Measurements from ENCODE around the gene EDIL3.
"Not testable (repeated sequence)": the region's sequence is repeated elsewhere in the genome, so short reads cannot be mapped to it uniquely, and the experiment has no call there.

EDIL3 gene

GRCh38 chr5:84057211-84057610 lies 327.5 kb downstream of the EDIL3 start:
- H3K4me1 ChIP-seq, result no peaks in the 10 kb centered on the region
- in situ Hi-C loops (cut with MboI; ENCODE audit: low sequenced_read_pairs), result no loop called here

GRCh38 chr5:84045964-84046363 lies 338.7 kb downstream of the EDIL3 start:
- Histone ChIP-seq H3K4me3 (no peak overlapping the region), H3K36me3 (replicated peaks) (no peaks in the 10 kb centered on the region), H3K9me3 (no peaks in the 10 kb centered on the region), H3K4me1 (no peaks in the 10 kb centered on the region), H3K27me3 (ENCODE audit: low read depth) (no peaks in the 10 kb centered on the region)
- no peak for DNase-seq (ENCODE audit: low spot score in 2 of 2)
- in situ Hi-C loops (cut with MboI; ENCODE audit: low sequenced_read_pairs), result no loop called here

More at GRCh38 chr5:84057211-84057610, 327.5 kb downstream of the EDIL3 start:
- no peak for DNase-seq (ENCODE audit: low spot score in 2 of 2)
- no peaks in the 10 kb centered on the region for H3K36me3 ChIP-seq (replicated peaks)
- H3K4me3 ChIP-seq, result no peak overlapping the region
- no peaks in the 10 kb centered on the region for H3K27me3 ChIP-seq (ENCODE audit: low read depth)
- no peaks in the 10 kb centered on the region for H3K9me3 ChIP-seq

- Histone ChIP-seq H3K4me3 (no peak overlapping the region), H3K4me1 (no peaks in the 10 kb centered on the region), H3K9me3 (no peaks in the 10 kb centered on the region), H3K27me3 (ENCODE audit: low read depth) (no peaks in the 10 kb centered on the region), H3K36me3 (replicated peaks) (no peaks in the 10 kb centered on the region)
- DNase-seq (ENCODE audit: low spot score in 2 of 2), result no peak
- in situ Hi-C loops (cut with MboI; ENCODE audit: low sequenced_read_pairs), result no loop called here
These were observed 347.8 kb downstream of the EDIL3 start for GRCh38 chr5:84036842-84037241.

GRCh38 chr5:84032324-84032723 lies 352.4 kb downstream of the EDIL3 start:
- no peak for DNase-seq (ENCODE audit: low spot score in 2 of 2)
- in situ Hi-C loops (cut with MboI; ENCODE audit: low sequenced_read_pairs), result no loop called here
- Histone ChIP-seq H3K9me3 (no peaks in the 10 kb centered on the region), H3K4me3 (no peak overlapping the region), H3K27me3 (ENCODE audit: low read depth) (no peaks in the 10 kb centered on the region), H3K36me3 (replicated peaks) (no peaks in the 10 kb centered on the region), H3K4me1 (no peaks in the 10 kb centered on the region)

GRCh38 chr5:84028093-84028492 lies 356.6 kb downstream of the EDIL3 start:
- in situ Hi-C loops (cut with MboI; ENCODE audit: low sequenced_read_pairs), result no loop called here
- Histone ChIP-seq H3K36me3 (replicated peaks) (no peaks in the 10 kb centered on the region), H3K4me3 (no peak overlapping the region), H3K4me1 (no peaks in the 10 kb centered on the region), H3K9me3 (no peaks in the 10 kb centered on the region), H3K27me3 (ENCODE audit: low read depth) (no peaks in the 10 kb centered on the region)
- no peak for DNase-seq (ENCODE audit: low spot score in 2 of 2)

- in situ Hi-C loops (cut with MboI; ENCODE audit: low sequenced_read_pairs); H3K4me3 ChIP-seq; DNase-seq (ENCODE audit: low spot score in 2 of 2); H3K9me3 ChIP-seq; H3K36me3 ChIP-seq (replicated peaks); H3K4me1 ChIP-seq; H3K27me3 ChIP-seq (ENCODE audit: low read depth): not testable (repeated sequence)
These were observed 366.2 kb downstream of the EDIL3 start for GRCh38 chr5:84018521-84018920.

GRCh38 chr5:84017523-84018172 lies 367.0 kb downstream of the EDIL3 start:
- in situ Hi-C loops (cut with MboI; ENCODE audit: low sequenced_read_pairs), result no loop called here
- no peaks in the 10 kb centered on the region for H3K9me3 ChIP-seq
- DNase-seq (ENCODE audit: low spot score in 2 of 2), result no peak
- no peaks in the 10 kb centered on the region for H3K36me3 ChIP-seq (replicated peaks)
- no peaks in the 10 kb centered on the region for H3K27me3 ChIP-seq (ENCODE audit: low read depth)
- no peaks in the 10 kb centered on the region for H3K4me1 ChIP-seq
- no peak overlapping the region for H3K4me3 ChIP-seq

GRCh38 chr5:84016085-84016484 lies 368.6 kb downstream of the EDIL3 start:
- H3K27me3 ChIP-seq (ENCODE audit: low read depth), result no peaks in the 10 kb centered on the region
- H3K4me3 ChIP-seq, result no peak overlapping the region
- H3K9me3 ChIP-seq, result no peaks in the 10 kb centered on the region
- no peaks in the 10 kb centered on the region for H3K36me3 ChIP-seq (replicated peaks)
- no peaks in the 10 kb centered on the region for H3K4me1 ChIP-seq
- in situ Hi-C loops (cut with MboI; ENCODE audit: low sequenced_read_pairs), result no loop called here
- DNase-seq (ENCODE audit: low spot score in 2 of 2), result no peak

GRCh38 chr5:84014966-84015365 lies 369.7 kb downstream of the EDIL3 start:
- Histone ChIP-seq H3K36me3 (replicated peaks) (no peaks in the 10 kb centered on the region), H3K4me3 (no peak overlapping the region), H3K4me1 (no peaks in the 10 kb centered on the region), H3K9me3 (no peaks in the 10 kb centered on the region), H3K27me3 (ENCODE audit: low read depth) (no peaks in the 10 kb centered on the region)
- in situ Hi-C loops (cut with MboI; ENCODE audit: low sequenced_read_pairs), result no loop called here
- DNase-seq (ENCODE audit: low spot score in 2 of 2), result no peak

GRCh38 chr5:83993803-83994202 lies 390.9 kb downstream of the EDIL3 start:
- Histone ChIP-seq H3K36me3 (replicated peaks) (no peaks in the 10 kb centered on the region), H3K9me3 (no peaks in the 10 kb centered on the region), H3K4me3 (no peak overlapping the region), H3K4me1 (no peaks in the 10 kb centered on the region), H3K27me3 (ENCODE audit: low read depth) (no peaks in the 10 kb centered on the region; the same call in 1 of the 2 replicates)
- peak in 1 of 2 experiments; percentile 12 for DNase-seq (ENCODE audit: low spot score in 2 of 2)
- in situ Hi-C loops (cut with MboI; ENCODE audit: low sequenced_read_pairs), result no loop called here

GRCh38 chr5:83991566-83992224 lies 393.0 kb downstream of the EDIL3 start:
- H3K4me1 ChIP-seq, result no peaks in the 10 kb centered on the region
- H3K27me3 ChIP-seq (ENCODE audit: low read depth), result no peaks in the 10 kb centered on the region; the same call in 1 of the 2 replicates
- DNase-seq (ENCODE audit: low spot score in 2 of 2), result no peak
- H3K9me3 ChIP-seq, result no peaks in the 10 kb centered on the region
- H3K4me3 ChIP-seq, result no peak overlapping the region
- in situ Hi-C loops (cut with MboI; ENCODE audit: low sequenced_read_pairs), result no loop called here
- no peaks in the 10 kb centered on the region for H3K36me3 ChIP-seq (replicated peaks)

GRCh38 chr5:83988293-83988685 lies 396.4 kb downstream of the EDIL3 start:
- in situ Hi-C loops (cut with MboI; ENCODE audit: low sequenced_read_pairs), result no loop called here
- Histone ChIP-seq H3K36me3 (replicated peaks) (no peaks in the 10 kb centered on the region), H3K4me3 (no peak overlapping the region), H3K4me1 (no peaks in the 10 kb centered on the region), H3K27me3 (ENCODE audit: low read depth) (no peaks in the 10 kb centered on the region; the same call in 1 of the 2 replicates), H3K9me3 (no peaks in the 10 kb centered on the region)
- DNase-seq (ENCODE audit: low spot score in 2 of 2), result no peak

GRCh38 chr5:83987513-83988292 lies 397.0 kb downstream of the EDIL3 start:
- Histone ChIP-seq H3K27me3 (ENCODE audit: low read depth) (no peaks in the 10 kb centered on the region; the same call in 1 of the 2 replicates), H3K36me3 (replicated peaks) (no peaks in the 10 kb centered on the region), H3K9me3 (no peaks in the 10 kb centered on the region), H3K4me3 (no peak overlapping the region), H3K4me1 (no peaks in the 10 kb centered on the region)
- DNase-seq (ENCODE audit: low spot score in 2 of 2), result no peak
- in situ Hi-C loops (cut with MboI; ENCODE audit: low sequenced_read_pairs), result no loop called here

GRCh38 chr5:83983852-83984251 lies 400.8 kb downstream of the EDIL3 start:
- Histone ChIP-seq H3K4me3 (no peak overlapping the region), H3K27me3 (ENCODE audit: low read depth) (no peaks in the 10 kb centered on the region), H3K36me3 (replicated peaks) (no peaks in the 10 kb centered on the region), H3K4me1 (no peaks in the 10 kb centered on the region), H3K9me3 (no peaks in the 10 kb centered on the region)
- in situ Hi-C loops (cut with MboI; ENCODE audit: low sequenced_read_pairs), result no loop called here
- no peak for DNase-seq (ENCODE audit: low spot score in 2 of 2)

All from HAP-1 (cell line).